ENCODE data around the gene ABHD17B.

GRCh38 chr9:71861618-71862017 lies 49.4 kb downstream of the ABHD17B start:
- TF ChIP-seq CTCF (conservative IDR thresholded peaks at IDR 0.05; ENCODE audit: low read length) (no peak), EZH2phosphoT487 (IDR thresholded peaks at IDR 0.05; ENCODE audit: borderline replicate concordance) (no peak)
